NCI-H2107 (cell line): ENCODE data around the gene ISG20.
"Not testable (repeated sequence)": the region's sequence is repeated elsewhere in the genome, so short reads cannot be mapped to it uniquely, and the experiment has no call there.

Source experiments
- DNase-seq: peaks from one replicate; lab custom pipeline; 2025; lab: John Stamatoyannopoulos, UW

ISG20 gene

DNA sequence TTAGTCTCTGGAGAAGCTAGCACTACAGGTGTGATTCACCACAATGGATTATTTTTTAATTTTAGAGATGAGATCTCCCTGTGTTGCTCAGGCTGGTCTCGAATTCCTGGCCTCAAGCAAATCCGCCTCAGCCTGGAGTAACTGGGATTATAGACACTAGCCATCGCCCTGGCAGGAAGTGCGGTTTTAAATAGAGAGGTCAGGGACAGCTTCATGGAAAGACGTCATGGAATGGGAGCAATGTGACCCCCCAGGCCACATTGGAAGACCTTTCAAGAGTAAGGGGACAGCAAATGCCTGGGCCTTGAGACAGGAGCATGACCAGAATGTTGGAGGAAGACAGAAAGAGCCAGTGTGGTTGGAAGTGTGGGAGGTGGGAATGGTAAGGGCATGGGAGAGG lies 2.2 kb upstream of the ISG20 start:
- DNase-seq: no peak

DNA sequence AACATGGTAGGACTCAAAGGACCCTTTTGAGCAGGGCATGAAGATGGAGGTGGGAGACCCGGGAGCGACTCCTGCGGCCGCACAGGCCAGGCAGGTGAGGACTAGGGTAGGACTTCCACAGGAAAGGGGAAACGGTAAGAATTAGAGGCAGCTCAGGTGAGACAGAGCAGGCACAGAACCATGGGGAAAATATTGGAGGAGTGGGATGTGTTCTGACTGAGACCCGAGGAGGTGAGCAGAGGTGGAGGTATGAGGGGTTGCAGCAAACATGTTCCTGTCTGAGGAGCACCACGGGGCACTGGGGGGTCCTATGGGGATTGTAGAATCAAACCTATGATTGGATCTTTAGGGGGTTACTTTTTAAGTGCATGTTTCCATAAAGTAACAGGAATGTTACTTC lies 1.4 kb upstream of the ISG20 start:
- no peak for DNase-seq

DNA sequence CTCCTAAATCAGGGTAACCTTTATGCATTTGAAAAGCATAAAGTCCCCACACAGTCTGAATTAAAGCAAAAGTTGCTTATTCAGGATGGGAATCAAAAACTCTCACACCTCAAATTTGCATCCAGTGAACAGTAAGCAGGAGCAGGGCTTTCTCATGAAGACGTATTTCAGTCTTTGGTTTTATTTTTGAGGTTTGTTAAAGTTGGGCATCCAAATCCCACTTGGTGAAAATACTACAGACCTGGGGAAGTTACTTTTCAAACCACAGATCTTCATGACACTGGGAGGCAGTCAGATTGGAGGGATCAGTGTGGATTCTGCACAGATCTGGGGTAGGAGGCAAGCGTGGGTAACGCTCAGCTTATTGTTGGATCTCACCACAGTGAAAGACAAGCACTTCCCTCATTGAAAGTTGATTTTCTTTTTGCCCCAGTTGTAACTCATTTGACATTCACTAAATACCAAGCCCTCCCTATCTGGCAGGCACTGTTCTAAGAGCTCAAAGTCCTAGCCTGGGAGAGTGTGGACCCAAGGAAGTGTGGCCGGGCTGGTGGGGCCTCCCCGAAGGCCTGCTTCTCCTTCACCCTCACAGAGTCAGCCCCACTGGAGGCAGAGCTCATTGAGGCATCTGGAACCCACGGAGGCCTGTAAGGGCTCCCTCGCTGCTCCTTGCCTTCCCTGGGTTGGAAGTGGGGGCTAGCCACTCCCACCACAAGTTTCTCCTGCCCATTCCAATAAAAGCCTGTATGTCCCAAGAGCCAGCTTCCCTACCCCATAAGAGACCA lies 783 bp upstream of the ISG20 start:
- DNase-seq: no peak

DNA sequence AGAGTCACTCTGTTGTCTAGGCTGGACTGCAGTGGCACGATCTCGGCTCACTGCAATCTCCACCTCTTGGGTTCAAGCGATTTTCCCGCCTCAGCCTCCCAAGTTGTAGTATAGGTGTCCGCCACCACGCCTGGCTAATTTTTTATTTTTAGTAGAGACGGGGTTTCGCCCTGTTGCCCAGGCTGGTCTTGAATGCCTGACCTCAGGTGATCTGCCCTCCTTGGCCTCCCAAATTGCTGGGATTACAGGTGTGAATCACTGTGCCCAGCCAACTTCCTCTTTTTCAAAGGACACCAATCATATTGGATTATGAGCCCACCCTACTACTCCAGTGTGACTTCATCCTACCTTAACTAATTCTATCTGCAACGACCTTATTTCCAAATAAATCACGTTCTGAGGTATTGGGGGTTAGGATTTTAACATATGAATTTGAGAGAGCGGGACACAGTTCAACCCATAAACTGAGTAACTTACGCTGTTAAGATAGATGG lies 3.2 kb downstream of the ISG20 start:
- no peak for DNase-seq

DNA sequence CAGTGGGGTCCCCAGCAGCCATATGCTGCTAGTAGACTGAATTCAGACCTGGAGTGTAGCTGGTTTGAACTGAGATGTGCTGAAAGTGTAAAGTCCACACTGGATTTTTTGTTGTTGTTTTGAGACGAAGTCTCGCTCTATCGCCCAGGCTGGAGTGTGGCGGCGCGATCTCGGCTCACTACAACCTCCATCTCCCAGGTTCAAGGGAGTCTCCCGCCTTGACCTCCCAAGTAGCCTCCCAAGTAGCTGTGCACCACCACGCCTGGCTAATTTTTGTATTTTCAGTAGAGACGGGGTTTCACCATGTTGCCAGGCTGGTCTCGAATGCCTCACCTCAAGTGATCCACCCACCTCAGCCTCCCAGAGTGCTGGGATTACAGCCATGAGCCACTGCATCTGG lies 3.7 kb downstream of the ISG20 start:
- not testable (repeated sequence) for DNase-seq

DNA sequence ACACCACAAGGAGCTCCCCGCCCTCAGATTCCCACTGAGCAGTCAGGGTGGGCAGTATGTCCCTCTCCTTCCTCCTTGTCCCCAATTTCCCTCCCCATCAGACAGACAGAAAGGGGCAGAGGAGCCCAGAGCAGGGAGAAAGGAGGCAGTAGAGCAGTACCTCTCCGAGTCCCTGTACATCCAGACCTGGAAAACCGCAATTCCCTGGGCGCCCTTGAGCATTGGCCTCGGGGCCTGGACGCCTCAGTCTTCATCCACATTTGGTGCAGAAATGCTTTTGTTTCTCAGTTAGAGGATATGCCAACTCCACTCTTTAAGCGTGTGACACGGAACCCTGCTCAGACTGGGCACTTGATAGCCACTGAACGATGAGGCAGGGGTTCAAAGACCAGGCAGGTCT lies 5.9 kb downstream of the ISG20 start:
- DNase-seq: no peak

DNA sequence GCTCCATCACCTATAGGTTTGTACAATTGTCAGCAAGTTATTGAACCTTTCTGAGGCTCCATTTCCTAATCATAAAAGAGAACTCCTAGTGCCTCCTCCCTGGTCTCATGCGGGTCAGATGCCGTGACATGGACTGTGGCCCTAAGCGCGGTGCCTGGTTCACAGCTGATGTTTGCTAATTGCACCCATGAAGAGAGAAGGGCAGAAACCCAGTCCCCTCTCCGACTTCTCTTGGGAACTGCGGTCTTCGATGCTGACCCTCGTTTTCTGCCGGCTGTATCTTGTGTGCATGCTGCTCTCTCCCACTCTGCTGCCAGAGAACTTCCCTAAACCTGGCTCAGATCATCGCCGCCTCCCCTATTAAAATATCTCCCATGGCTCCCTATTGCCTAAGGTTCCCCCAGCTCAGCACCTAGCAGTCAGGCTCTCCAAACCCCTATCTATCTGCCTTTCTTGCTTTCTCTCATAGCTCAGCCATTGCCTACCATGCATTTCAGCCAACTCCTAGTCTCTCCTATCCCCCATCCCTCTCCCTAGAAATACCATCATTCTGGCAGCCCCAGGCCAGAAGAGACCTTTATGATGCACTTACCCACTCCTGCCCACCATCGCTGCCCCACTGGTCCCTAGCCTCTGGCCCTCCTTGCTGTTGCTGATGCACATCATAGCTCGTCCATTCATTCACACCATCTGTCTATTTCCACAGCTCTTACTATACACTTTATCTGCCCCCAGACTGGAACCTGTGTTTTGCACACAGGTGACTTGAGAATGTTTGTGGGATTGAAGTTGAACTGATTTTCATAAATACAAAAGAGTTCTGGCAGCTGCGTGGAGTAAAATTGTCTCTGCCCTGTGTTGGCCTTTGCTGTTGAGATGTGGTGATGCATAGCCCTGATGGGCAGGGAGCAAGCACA lies 6.6 kb downstream of the ISG20 start:
- DNase-seq: no peak

DNA sequence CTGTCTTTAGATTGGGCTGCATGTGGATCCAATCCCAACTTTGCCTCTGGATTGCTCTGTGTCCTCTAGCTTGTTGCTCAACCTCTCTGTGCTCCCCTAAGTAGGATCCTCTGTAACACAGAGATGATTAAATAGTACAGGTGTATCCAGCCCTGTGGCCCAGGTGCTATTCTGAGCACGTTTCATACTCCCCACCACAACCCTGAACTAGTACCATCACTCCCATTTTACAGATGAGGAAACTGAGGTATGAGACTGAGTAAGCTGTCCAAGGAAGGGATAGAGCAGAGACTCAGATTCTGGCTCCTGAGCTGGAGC lies 7.2 kb downstream of the ISG20 start:
- DNase-seq: no peak

DNA sequence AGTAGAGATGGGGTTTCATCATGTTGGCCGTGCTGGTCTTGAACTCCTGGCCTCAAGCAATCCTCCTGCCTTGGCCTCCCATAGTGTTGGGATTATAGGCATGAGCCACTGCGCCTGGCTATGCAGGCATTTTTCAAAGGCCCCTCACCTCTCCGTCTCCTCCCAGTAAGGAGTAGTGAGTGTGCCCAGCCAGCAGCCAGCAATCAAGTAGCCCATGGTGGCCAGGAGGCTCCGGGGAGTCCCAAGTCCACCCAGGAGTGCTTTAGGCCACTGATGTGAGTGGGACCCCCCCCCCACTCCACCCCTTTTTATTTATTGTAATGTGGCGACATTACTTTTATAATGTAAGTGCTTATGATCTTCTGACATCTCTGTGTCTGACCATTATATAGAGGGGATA lies 8.1 kb downstream of the ISG20 start:
- no peak for DNase-seq

DNA sequence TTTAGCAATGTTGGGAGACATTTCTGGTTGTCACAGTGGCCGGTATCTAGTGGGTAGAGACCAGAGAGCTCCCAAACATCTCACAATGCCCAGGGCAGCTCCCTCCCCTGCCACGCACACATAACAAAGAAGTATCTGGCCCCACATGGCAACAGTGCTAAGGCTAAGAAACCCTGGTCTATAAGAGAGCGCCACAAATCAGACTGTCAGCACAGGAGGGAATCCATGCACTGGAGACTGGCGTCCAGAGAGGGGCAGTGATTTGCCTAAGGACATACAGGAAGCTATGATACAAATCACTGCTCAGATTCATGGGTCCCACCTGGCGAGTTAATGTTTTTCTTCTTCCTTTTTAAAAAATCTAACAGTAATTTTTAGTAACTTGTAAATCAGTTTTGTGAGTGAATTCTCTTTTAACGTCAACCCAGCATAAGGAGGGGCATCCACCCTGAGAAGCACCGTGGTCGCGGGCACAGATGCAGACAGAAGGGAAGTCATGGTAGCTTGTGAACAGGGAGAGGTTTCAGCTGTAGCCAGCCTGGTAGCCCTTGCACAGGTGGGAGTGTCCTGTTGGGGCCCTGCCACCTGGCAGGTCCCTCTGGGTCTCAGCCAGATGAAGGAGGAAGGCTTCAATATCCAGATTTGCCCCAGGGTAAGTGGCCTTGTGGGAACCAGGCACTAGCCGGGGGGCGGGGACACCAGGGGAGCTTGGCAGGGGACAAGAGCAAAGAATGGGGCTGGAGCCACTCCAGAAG lies 8.7 kb downstream of the ISG20 start:
- no peak for DNase-seq

DNA sequence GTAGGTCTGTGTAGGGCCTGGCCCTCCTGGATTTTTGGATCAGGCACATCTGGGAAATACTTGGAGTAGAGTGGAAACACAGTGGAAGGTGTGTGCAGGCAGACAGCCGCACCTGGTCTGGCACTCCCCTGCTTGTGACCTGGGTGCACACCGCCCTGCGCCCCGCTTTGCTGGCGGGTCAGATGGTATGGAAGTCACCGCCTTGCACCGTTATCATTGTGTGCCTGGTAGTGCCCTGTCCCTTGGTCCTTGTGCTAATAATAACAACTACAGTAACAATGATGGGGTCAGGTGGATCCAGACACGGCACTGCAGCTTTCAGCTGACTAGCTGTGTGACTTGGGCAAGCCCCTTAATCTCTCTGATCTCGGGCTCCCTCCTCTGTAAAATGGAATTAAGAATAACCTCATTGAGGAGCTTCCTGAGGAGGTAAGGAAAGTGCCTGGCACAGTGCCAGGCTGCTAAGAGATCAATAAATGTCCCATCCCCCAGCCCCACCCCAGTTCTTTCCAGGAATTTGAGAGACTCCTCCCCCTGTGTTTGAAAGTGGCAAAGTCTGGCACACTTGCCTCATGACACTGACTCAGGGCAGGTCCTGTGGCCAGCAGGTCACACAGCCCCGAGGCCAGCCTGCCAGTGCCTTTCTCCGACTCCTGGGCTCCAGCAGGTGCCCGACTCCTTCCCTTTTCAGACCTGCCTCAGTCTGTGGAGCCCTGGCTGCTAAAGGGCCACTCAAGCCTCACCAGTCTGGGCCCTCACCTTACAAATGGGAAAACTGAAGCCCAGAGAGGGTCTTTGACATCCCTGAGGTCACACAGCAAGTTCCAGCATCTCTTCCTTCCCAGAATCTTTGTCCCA lies 9.8 kb downstream of the ISG20 start:
- no peak for DNase-seq

DNA sequence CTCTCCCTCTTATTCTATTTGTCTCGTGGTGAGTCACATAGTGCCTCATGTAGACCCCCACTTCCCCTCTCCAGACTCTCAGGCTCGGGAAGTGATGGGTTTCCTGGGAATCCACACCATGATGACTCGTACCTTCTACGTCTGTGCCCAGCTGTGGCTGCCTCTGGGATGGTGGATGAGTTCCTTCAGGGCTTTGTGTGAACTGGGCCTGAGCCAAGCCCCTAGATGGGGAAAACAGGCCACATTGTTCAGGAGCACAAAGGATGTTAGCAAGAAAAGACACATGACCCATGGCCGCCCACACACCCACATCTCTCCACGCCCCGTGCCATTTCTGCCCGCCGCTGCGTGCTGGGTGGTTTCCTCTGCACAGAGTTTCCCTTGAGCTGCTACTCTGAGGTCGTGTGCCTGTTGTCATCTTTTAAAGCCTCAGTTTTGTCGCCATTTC lies 10.5 kb downstream of the ISG20 start:
- no peak for DNase-seq

DNA sequence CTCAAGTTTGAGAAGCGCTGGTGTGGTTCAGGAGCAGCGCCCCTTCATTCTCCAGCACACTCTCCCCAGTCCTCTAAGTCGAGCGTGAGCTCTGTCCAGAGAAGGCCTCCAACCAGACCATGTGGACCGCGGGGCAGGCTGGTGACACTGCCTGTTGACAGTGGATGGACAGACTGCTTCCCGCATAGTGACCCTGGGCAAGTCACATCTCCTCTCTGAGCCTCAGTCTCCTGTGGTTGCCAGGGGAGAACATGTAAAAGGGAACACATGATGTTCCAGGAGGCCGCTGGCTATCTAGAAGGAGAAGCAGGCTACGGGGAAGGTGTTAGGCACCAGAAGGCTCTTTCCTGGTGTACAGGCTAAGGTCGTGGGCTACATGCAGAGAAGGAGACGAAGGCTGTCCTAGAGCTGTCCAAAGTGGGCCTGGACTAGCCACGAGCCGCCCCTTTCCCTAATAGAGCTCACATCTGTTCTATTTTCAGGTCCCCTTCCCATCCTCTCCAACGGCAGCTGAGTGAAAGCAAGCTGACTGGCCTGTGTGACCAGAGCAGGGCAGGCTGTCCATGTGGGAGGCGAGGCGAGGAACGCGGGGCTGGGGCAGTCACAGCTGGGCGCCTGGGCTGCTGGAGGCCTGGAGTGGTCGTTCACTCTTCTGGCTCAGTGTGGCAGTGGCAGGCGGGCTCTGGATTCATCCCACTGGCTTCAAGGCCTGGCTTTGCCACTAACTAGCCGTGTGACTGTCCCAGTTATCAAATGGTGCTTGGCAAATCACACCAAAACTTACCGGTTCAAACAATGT lies 11.1 kb downstream of the ISG20 start:
- no peak for DNase-seq

DNA sequence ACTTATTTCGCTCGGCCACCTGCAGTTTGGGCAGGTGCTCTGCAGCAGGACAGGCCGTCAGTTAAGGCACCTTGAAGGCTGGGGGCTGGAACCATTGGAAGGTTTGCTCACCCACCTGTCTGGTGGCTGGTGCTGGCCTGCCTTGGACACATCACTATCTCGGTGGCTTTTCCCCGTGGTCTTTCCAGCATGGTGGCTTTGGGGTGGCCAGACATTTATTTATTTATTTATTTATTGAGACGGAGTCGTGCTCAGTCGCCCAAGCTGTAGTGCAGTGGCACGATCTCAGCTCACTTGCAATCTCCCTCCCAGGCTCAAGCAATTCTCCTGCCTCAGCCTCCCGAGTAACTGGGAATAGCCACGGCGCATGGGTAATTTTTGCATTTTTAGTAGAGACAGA lies 11.7 kb downstream of the ISG20 start:
- DNase-seq: no peak

DNA sequence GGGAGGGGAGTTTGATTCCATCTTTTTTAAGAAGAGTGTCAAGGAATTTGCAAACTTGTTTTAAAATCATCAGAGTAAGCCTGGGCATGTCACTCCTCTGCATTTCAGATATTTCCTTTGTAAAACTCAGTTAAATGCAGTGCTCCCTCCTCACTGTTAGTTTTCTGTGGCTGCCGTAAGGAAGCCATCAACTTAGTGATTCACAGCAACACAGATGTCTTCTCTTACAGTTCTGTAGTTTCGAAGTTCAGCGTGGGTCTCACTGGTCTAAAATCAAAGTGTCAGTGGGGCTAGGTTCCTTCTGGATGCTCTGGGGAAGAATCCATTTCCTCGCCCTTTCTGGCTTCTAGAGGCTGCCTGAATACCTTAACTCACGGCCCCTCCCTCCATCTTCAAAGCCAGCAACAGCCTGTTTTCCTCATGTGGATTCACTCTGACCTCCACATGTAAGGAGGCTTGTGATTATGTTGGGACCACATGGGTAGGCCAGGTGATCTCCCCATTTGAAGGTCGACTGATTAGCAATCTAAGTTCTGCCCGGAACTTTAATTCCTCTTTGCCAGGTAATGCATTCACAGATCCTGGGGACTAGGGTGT lies 12.4 kb downstream of the ISG20 start:
- no peak for DNase-seq

DNA sequence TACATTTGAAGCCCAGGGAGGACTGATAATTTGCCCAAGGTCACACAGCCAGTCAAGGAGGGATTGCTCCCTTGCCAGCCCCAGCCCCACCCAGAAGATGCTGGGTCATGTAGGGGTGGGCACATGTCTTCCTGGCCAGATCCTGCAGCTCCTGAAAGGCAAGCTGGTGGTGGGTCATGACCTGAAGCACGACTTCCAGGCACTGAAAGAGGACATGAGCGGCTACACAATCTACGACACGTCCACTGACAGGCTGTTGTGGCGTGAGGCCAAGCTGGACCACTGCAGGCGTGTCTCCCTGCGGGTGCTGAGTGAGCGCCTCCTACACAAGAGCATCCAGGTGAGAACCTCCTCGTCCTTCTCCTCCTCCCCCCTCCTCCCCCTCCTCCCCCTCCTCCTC lies 13.2 kb downstream of the ISG20 start:
- no peak for DNase-seq

DNA sequence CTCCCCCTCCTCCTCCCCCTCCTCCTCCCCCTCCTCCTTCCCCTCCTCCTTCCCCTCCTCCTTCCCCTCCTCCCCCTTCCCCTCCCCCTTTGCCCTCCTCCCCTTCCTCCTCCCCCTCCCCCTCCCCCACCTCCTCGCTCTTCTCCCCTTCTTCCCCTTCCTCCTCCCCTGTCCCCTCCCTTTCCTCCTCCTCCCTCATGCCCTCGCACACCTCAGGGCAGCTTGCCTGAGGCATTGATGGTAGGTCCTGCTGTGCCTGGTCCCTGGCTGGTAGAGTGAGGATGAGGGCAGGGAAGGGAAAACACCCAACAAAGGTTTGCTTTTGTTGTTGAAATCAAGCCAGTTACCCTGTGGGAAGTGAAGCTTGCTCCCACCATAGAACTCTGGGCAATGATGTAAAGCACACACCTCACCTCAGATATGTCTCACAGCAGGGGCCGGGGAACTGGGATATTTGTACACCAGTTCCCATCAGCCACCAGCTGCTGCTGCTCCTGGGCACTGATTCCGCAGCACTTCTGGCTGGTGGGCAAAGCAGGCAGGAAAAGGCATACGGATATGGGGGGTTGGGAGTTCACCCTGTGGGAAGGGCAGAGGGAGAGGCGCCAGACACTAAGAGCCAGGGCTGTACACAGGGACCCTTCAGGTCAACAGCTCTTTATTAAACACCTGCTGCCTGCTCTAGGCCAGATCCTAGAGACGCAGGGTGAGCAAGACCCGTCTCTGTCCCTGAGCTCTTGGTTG lies 13.8 kb downstream of the ISG20 start:
- DNase-seq: no peak

DNA sequence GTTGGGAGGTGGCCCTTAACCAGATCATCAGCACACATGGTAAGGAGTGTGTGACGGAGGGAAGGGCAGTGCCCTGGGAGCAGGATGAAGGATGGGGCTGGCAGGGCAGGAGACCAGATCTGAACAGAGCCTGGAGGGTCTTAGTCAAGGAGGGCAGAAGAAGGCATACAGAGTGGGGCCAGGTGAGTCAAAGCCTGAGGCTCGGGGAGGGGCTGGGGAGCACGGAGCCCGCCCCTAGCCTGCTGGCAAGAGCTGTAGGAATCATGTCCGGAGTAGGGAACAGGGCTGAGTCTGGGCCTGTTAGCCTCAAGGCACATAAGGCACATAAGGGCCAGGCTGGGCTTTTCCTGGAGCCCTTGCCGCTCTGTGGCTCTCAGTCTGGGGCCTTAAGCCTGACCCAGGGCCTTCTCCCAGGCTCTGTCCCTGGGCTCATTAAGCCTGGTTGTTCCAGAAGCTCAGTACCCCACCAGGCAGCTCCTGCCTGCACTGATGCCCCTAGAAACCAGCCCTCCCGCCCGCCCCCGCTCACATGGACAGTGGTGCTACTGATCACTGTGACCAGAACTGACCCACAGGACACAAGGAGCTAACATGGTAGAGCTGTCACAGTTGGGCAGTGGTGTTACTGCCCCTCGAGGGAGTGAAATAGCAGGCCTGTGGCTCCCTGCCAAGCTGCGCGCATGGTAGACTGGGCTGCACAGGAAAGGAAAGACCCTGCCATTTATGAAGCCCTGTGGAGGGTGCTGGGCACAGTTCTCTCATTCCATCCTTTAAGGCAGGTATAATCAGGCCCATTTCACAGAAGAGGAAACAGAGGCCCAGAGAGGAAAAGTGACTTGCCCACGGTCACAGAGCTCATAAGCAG lies 14.6 kb downstream of the ISG20 start:
- DNase-seq: no peak
